Gastrocnemius medialis (tissue), 4 donors: ENCODE data around the gene NDUFB3. TPM values are rescaled to one million over a fixed set of nuclear protein-coding genes. Genes with fewer than 3 reads are reported as not detected.
"Not testable (repeated sequence)": the region's sequence is repeated elsewhere in the genome, so short reads cannot be mapped to it uniquely, and the experiment has no call there.

Experiments used
- ATAC-seq, 2 donors: fragments of 150-250 bp; one replicate each; pipeline ENCODE4 v1.9.1; 2016
- DNase-seq, 2 donors: peaks; one replicate each; pipeline ENCODE4 v3.0.0-alpha.2; 2019
- H3K27ac ChIP-seq, 4 donors: fragments of 200-600 bp; sonication (generic); 1 replicate in 1 of 4; 2 replicates in 3 of 4; pipeline ENCODE4 v1.5.1; 2016 to 2018; ENCODE audit warnings: mild to moderate bottlenecking in 2 of 4, moderate library complexity in 1 of 4
- H3K27me3 ChIP-seq, 3 donors: fragments of 200-600 bp; sonication (generic) in 2 of 3; 1 replicate in 1 of 3; 2 replicates in 2 of 3; pipeline versions ENCODE4 v1.5.1 to v1.6.0; 2016 to 2019; ENCODE audit warnings: mild to moderate bottlenecking in 1 of 3, moderate library complexity in 1 of 3
- H3K36me3 ChIP-seq, 2 donors: fragments of 200-600 bp; sonication (generic) in 1 of 2; one replicate each; pipeline ENCODE4 v1.5.1; 2017 to 2018
- H3K4me1 ChIP-seq, 2 donors: fragments of 200-600 bp; sonication (generic) in 1 of 2; one replicate each; pipeline ENCODE4 v1.5.1; 2016 to 2017; ENCODE audit warnings: mild to moderate bottlenecking in 2 of 2
- H3K4me3 ChIP-seq, 4 donors: fragments of 200-600 bp; sonication (generic) in 3 of 4; 1 replicate in 1 of 4; 2 replicates in 3 of 4; pipeline ENCODE4 v1.5.1; 2016 to 2019; ENCODE audit warnings: mild to moderate bottlenecking in 2 of 4
- H3K9me3 ChIP-seq, 3 donors: fragments of 200-600 bp; sonication (generic) in 2 of 3; 1 replicate in 1 of 3; 2 replicates in 2 of 3; pipeline ENCODE4 v1.5.1; 2016 to 2019
- CTCF ChIP-seq, 5 experiments: fragments of 450-650 bp in 3 of 5; fragments of 200-600 bp in 2 of 5; sonication (generic) in 2 of 5; IDR thresholded peaks in 4 of 5; conservative IDR thresholded peaks in 1 of 5; 1 replicate in 4 of 5; 2 replicates in 1 of 5; pipeline ENCODE4 v1.5.1; 2016 to 2019; ENCODE audit warnings: antibody characterized with exemption in 5 of 5, mild to moderate bottlenecking in 3 of 5, moderate library complexity in 3 of 5
- POLR2A ChIP-seq, 2 donors: fragments of 450-650 bp; IDR thresholded peaks; one replicate each; pipeline ENCODE4 v1.6.1; 2017; ENCODE audit warnings: antibody characterized with exemption in 2 of 2, mild to moderate bottlenecking in 2 of 2, moderate library complexity in 2 of 2
- in situ Hi-C, 4 donors: fragments of 200-750 bp; cut with MboI; loops; one replicate each; pipeline versions ENCODE4 v1.15.0 to v1.8.0; 2017; ENCODE audit warnings: low sequenced_read_pairs in 4 of 4
- intact Hi-C: fragments of 100-400 bp; cut with DNase I; formaldehyde crosslinking; loops from one replicate; pipeline ENCODE4 v1.15.1; 2023; ENCODE audit warnings: low total_unique reads
- total RNA-seq, 4 donors: library from RNA; depleted of rRNA; stranded (reverse); fragments of >200 nt; gene quantifications; one replicate each; pipeline versions ENCODE4 v1.1.0 to v1.2.3, GENCODE V29; 2016

Gene NDUFB3
- 100 to 1,000 TPM; 107 to 146 (median 135) TPM for total RNA-seq

GRCh38 chr2:201071479-201072200, at the start of gene NDUFB3, which contains the start of gene HYCC2:
Gene NDUFB3, plus strand, starts transcription at chr2:201072001. Its CDS starts 6,882 bp downstream, at chr2:201078883.
Gene HYCC2, minus strand, starts transcription at chr2:201071671. Its CDS starts 47,662 bp downstream, at chr2:201024009.
- ATAC-seq (peak; percentile 97 to 99), DNase-seq (peak; percentile 89 to 94)
- Histone ChIP-seq H3K9me3 (no peaks in the 10 kb centered on the region), H3K27ac (peak within 1 kb of the TSS; percentile 83 to 96 (median 88)), H3K36me3 (no peaks in the 10 kb centered on the region), H3K4me3 (peak within 1 kb of the TSS; percentile 66 to 97 (median 88)), H3K27me3 (no peaks in the 10 kb centered on the region), H3K4me1 (peaks cover 49 to 57% of the 10 kb centered on the region in 2 donors)
- TF ChIP-seq POLR2A (IDR thresholded peaks at IDR 0.05): peak; percentile 61 to 69
- TF ChIP-seq CTCF (IDR thresholded peaks at IDR 0.05 in 4 of 5, conservative IDR thresholded peaks at IDR 0.05 in 1 of 5): peak; percentile 10 to 61 (median 30)
- in situ Hi-C loops: loop anchor here in 3 of 4 donors (10.0 to 25.0 kb wide), 3 partner anchors 109 to 359 kb away; partner anchors contain the start of gene ORC2 (in 2 of the 3)
- intact Hi-C loops: loop anchor here (1.0 to 5.0 kb wide), 7 partner anchors 47 to 359 kb away; partner anchors contain the start of genes NIF3L1, ORC2 and PPIL3

- no peaks in the 10 kb centered on the region for H3K4me1 ChIP-seq
- ATAC-seq (no peak), DNase-seq (no peak)
- H3K27me3 ChIP-seq: no peaks in the 10 kb centered on the region
- in situ Hi-C loops: no loop called here
- intact Hi-C loops: no loop called here
- no peak overlapping the region for H3K27ac ChIP-seq
- H3K36me3 ChIP-seq: peaks cover 0 to 19% of the 10 kb centered on the region in 2 donors
- no peak overlapping the region for H3K4me3 ChIP-seq
- TF ChIP-seq CTCF (IDR thresholded peaks at IDR 0.05 in 4 of 5, conservative IDR thresholded peaks at IDR 0.05 in 1 of 5): no peak
- no peak for TF ChIP-seq POLR2A (IDR thresholded peaks at IDR 0.05)
- no peaks in the 10 kb centered on the region for H3K9me3 ChIP-seq
These were observed 47.3 kb upstream of the NDUFB3 start for GRCh38 chr2:201024518-201024917.

GRCh38 chr2:201034355-201034754, 37.4 kb upstream of the NDUFB3 start:
- DNase-seq, H3K36me3 ChIP-seq, intact Hi-C loops, H3K27me3 ChIP-seq, H3K4me1 ChIP-seq, ATAC-seq, H3K27ac ChIP-seq, in situ Hi-C loops, H3K9me3 ChIP-seq, H3K4me3 ChIP-seq: not testable (repeated sequence)

GRCh38 chr2:201038361-201038760, 33.4 kb upstream of the NDUFB3 start:
- H3K36me3 ChIP-seq, H3K27me3 ChIP-seq, ATAC-seq, in situ Hi-C loops, DNase-seq, H3K4me3 ChIP-seq, H3K27ac ChIP-seq, intact Hi-C loops, H3K9me3 ChIP-seq: not testable (repeated sequence)
- H3K4me1 ChIP-seq: peaks cover 8 to 16% of the 10 kb centered on the region in 2 donors

- no peak for ATAC-seq
- H3K9me3 ChIP-seq: no peaks in the 10 kb centered on the region
- no peaks in the 10 kb centered on the region for H3K27me3 ChIP-seq
- no peak overlapping the region for H3K4me3 ChIP-seq
- no peak overlapping the region for H3K27ac ChIP-seq
- intact Hi-C loops (no loop called here), in situ Hi-C loops (no loop called here)
- no peaks in the 10 kb centered on the region for H3K36me3 ChIP-seq
- peaks cover 8 to 16% of the 10 kb centered on the region in 2 donors for H3K4me1 ChIP-seq
- TF ChIP-seq CTCF (IDR thresholded peaks at IDR 0.05 in 4 of 5, conservative IDR thresholded peaks at IDR 0.05 in 1 of 5) (no peak), POLR2A (IDR thresholded peaks at IDR 0.05) (no peak)
- DNase-seq: no peak
These were observed 32.9 kb upstream of the NDUFB3 start for GRCh38 chr2:201038855-201039254.
